K562 (cell line): ENCODE measurements around the gene PMM1. TPM values are rescaled to one million over a fixed set of nuclear protein-coding genes. Genes with fewer than 3 reads are reported as not detected.

Experiments used
- ATAC-seq: fragments of 200-7000 bp; cut with Tn5 transposase; 3 replicates; pipeline ENCODE4 v1.9.1; 2020; ENCODE audit warnings: moderate library complexity
- BruUV-seq: library from RNA; stranded (reverse); fragments of 400-500 nt; replicated peaks from 2 replicates; lab custom pipeline; 2021; lab: Mats Ljungman, UMichigan
- CTCF ChIA-PET: fragments of 300-600 bp; formaldehyde crosslinking; extraction: SDS; loops from one replicate; lab custom pipeline; 2021; ENCODE audit warnings: low intra/inter-chr PET ratio; lab: Yijun Ruan, JAX
- POLR2A ChIA-PET: fragments of 300-600, 350-650 bp; sonication (Branson Sonifier 250); formaldehyde crosslinking; extraction: SDS; loops from one replicate; lab custom pipeline; 2021; ENCODE audit warnings: antibody characterized with exemption, inconsistent platforms; lab: Yijun Ruan, JAX
- DNase-seq, 4 experiments: peaks; one replicate each; pipeline versions ENCODE4 v3.0.0 to v3.0.0-alpha.2; 2011 to 2018; ENCODE audit warnings: low spot score in 3 of 4, mixed read lengths in 3 of 4; ENCODE audit errors: extremely low read depth in 1 of 4
- FAIRE-seq: peaks from 2 replicates; lab custom pipeline; 2011; peaks lifted over from hg19 to GRCh38; lab: Jason Lieb, UNC
- H2AFZ ChIP-seq: 2 replicates; pipeline ENCODE4 v1.6.0; 2011; ENCODE audit warnings: low read depth, low read length, control low read depth, inconsistent platforms
- H3K27ac ChIP-seq: fragments of 200-600 bp; 3 replicates; pipeline ENCODE4 v1.8.0; 2011; ENCODE audit warnings: low read depth, mild to moderate bottlenecking, control low read depth, inconsistent platforms, low read length, moderate library complexity, mixed read lengths; ENCODE audit errors: extremely low read depth
- H3K27me3 ChIP-seq, 2 experiments: fragments of 300-600 bp in 1 of 2; 2 replicates in 1 of 2; 3 replicates in 1 of 2; pipeline versions ENCODE4 v1.6.0 to v1.8.0; 2011; ENCODE audit warnings: inconsistent platforms in 2 of 2, low read length in 2 of 2, mild to moderate bottlenecking in 1 of 2, mixed read lengths in 1 of 2, moderate library complexity in 1 of 2; ENCODE audit not compliant: control insufficient read depth in 2 of 2, insufficient read depth in 2 of 2
- H3K36me3 ChIP-seq: fragments of 300-600 bp; 3 replicates; pipeline ENCODE4 v1.8.0; 2011; ENCODE audit warnings: mild to moderate bottlenecking, low read length, inconsistent platforms; ENCODE audit not compliant: control insufficient read depth, insufficient read depth
- H3K4me1 ChIP-seq, 2 experiments: fragments of 200-600 bp in 1 of 2; replicated peaks in 1 of 2; 2 replicates in 1 of 2; 3 replicates in 1 of 2; pipeline versions ENCODE4 v1.5.1 to v1.8.0; 2011; ENCODE audit warnings: inconsistent platforms in 2 of 2, low read length in 2 of 2, mild to moderate bottlenecking in 1 of 2, mixed read lengths in 1 of 2, moderate library complexity in 1 of 2; ENCODE audit not compliant: control insufficient read depth in 2 of 2, insufficient read depth in 2 of 2
- H3K4me2 ChIP-seq: 2 replicates; pipeline ENCODE4 v1.6.1; 2011; ENCODE audit warnings: low read length, control low read depth, inconsistent platforms, mixed read lengths; ENCODE audit not compliant: insufficient read depth
- H3K4me3 ChIP-seq: fragments of 200-600 bp; sonication (generic), shearing (Covaris generic); 2 replicates; pipeline ENCODE4 v1.5.1; 2016; ENCODE audit warnings: control low read depth, inconsistent platforms
- H3K79me2 ChIP-seq: fragments of 200-600 bp; 3 replicates; pipeline ENCODE4 v1.8.0; 2011; ENCODE audit warnings: low read length, inconsistent platforms; ENCODE audit not compliant: control insufficient read depth, insufficient read depth
- H3K9ac ChIP-seq, 2 experiments: 2 replicates each; pipeline versions ENCODE4 v1.6.0 to v1.6.1; 2011; ENCODE audit warnings: low read depth in 2 of 2, low read length in 2 of 2, control low read depth in 1 of 2, inconsistent platforms in 1 of 2, mild to moderate bottlenecking in 1 of 2, mixed read lengths in 1 of 2; ENCODE audit not compliant: insufficient read depth in 1 of 2
- H3K9me1 ChIP-seq: one replicate; pipeline ENCODE4 v1.6.0; 2011; ENCODE audit warnings: inconsistent platforms, mild to moderate bottlenecking, low read length, moderate library complexity; ENCODE audit not compliant: control insufficient read depth, insufficient read depth
- H3K9me3 ChIP-seq: replicated peaks from 2 replicates; pipeline ENCODE4 v1.5.1; 2011; ENCODE audit warnings: low read depth, low read length, inconsistent platforms; ENCODE audit not compliant: control insufficient read depth, insufficient read depth
- H4K20me1 ChIP-seq: replicated peaks from 2 replicates; pipeline ENCODE4 v1.6.1; 2011; ENCODE audit warnings: low read length, inconsistent platforms, mixed read lengths; ENCODE audit not compliant: control insufficient read depth, insufficient read depth
- BACH1 ChIP-seq: fragments of 200-800 bp; sonication (Bioruptor generic); IDR thresholded peaks from 2 replicates; pipeline ENCODE4 v1.6.1; 2016; ENCODE audit warnings: missing genetic modification characterization, missing compliant biosample characterization
- FIP1L1 ChIP-seq: fragments of 200-400 bp; formaldehyde crosslinking; IDR thresholded peaks from 2 replicates; pipeline ENCODE4 v1.6.1; 2018; ENCODE audit warnings: mild to moderate bottlenecking, low read depth, low read length; ENCODE audit not compliant: poor library complexity, severe bottlenecking
- FOXJ2 ChIP-seq: fragments of 200-800 bp; sonication (Bioruptor generic); IDR thresholded peaks from 2 replicates; pipeline ENCODE4 v1.6.1; 2016; ENCODE audit warnings: missing genetic modification characterization, missing compliant biosample characterization
- GTF3C2 ChIP-seq: IDR thresholded peaks from 3 replicates; pipeline ENCODE4 v1.6.1; 2011; ENCODE audit warnings: borderline replicate concordance, mild to moderate bottlenecking, moderate library complexity; ENCODE audit not compliant: insufficient read length; ENCODE audit errors: extremely low read depth
- MCM5 ChIP-seq: fragments of 450-650 bp; IDR thresholded peaks from 2 replicates; pipeline ENCODE4 v1.6.1; 2016; ENCODE audit warnings: low read depth
- PHF8 ChIP-seq: fragments of 200-600 bp; sonication (generic); IDR thresholded peaks from 2 replicates; pipeline ENCODE4 v1.6.1; 2012; ENCODE audit warnings: mixed run types, mild to moderate bottlenecking, inconsistent platforms, low read length, moderate library complexity, borderline replicate concordance
- RAD21 ChIP-seq, 2 experiments: fragments of 250-450 bp in 1 of 2; fragments of 450-650 bp in 1 of 2; sonication (Bioruptor Pico) in 1 of 2; formaldehyde crosslinking in 1 of 2; IDR thresholded peaks in 1 of 2; conservative IDR thresholded peaks in 1 of 2; 2 replicates each; pipeline versions ENCODE4 v1.4.0 to v1.8.0; 2020 to 2022; ENCODE audit warnings: mild to moderate bottlenecking in 2 of 2, moderate library complexity in 1 of 2
- SMARCC2 ChIP-seq: fragments of 450-650 bp; IDR thresholded peaks from 2 replicates; pipeline ENCODE4 v1.6.1; 2017; ENCODE audit warnings: antibody characterized with exemption, moderate library complexity, mild to moderate bottlenecking, low read depth
- TAF15 ChIP-seq: fragments of 200-400 bp; formaldehyde crosslinking; IDR thresholded peaks from 2 replicates; pipeline ENCODE4 v1.6.1; 2017; ENCODE audit warnings: mild to moderate bottlenecking, low read depth, low read length, moderate library complexity
- TAF7 ChIP-seq: fragments of 450-650 bp; IDR thresholded peaks from 2 replicates; pipeline ENCODE4 v1.6.1; 2016; ENCODE audit warnings: missing genetic modification characterization, missing compliant biosample characterization
- ZNF586 ChIP-seq: fragments of 450-650 bp; formaldehyde crosslinking; conservative IDR thresholded peaks from 2 replicates; pipeline ENCODE4 v1.4.0; 2020; ENCODE audit warnings: mild to moderate bottlenecking, moderate library complexity
- WGBS: fragments of 100-300 bp; shearing (Covaris generic); methylation state at CpG from one replicate; pipeline ENCODE4 v1.1.6; 2016; ENCODE audit warnings: low coverage, mixed read lengths; ENCODE audit not compliant: insufficient coverage; ENCODE audit errors: missing lambda C conversion rate; 5-methylcytosine and 5-hydroxymethylcytosine counted together
- in situ Hi-C: fragments of 300-500 bp; cut with MboI; formaldehyde crosslinking; loops from 4 replicates; pipeline ENCODE4 v1.15.0; 2018; ENCODE audit warnings: inconsistent platforms, mixed read lengths
- intact Hi-C: fragments of 100-400 bp; cut with micrococcal nuclease; formaldehyde crosslinking; loops from 2 replicates; pipeline ENCODE4 v1.14.2; 2022
- polyA plus RNA-seq, 8 experiments: library from polyadenylated mRNA; depleted of rRNA in 4 of 8; stranded (reverse) in 5 of 8; unstranded in 3 of 8; fragments of >200 nt; fragmentation: Nextera tagmentation in 2 of 8; fragmentation: Illumina TruSeq in 1 of 8; extraction: Ambion mirVana in 2 of 8; extraction: Trizol in 1 of 8; gene quantifications; 2 replicates each; pipeline versions ENCODE4 v1.2.1 to v1.2.3, GENCODE V29; 2011 to 2014; ENCODE audit warnings: inconsistent platforms in 1 of 8, missing spikeins in 1 of 8
- total RNA-seq, 7 experiments: library from RNA; depleted of rRNA in 6 of 7; stranded (reverse); fragments of >200 nt in 6 of 7; fragmentation: Illumina TruSeq in 2 of 7; extraction: Trizol in 2 of 7; gene quantifications; 2 replicates each; pipeline versions ENCODE4 v1.2.1 to v1.2.3, GENCODE V29; 2011 to 2021; ENCODE audit warnings: low replicate concordance in 1 of 7
- TF ChIP-seq, protein P1 (sequence below): fragments of 450-650 bp; IDR thresholded peaks from one replicate; pipeline ENCODE4 v1.6.1; 2018; ENCODE audit warnings: mild to moderate bottlenecking, moderate library complexity; ENCODE audit not compliant: partially characterized antibody
- TF ChIP-seq, protein P2 (sequence below): fragments of 450-650 bp; formaldehyde crosslinking; IDR thresholded peaks from 2 replicates; pipeline ENCODE4 v1.4.0; 2020; ENCODE audit warnings: mild to moderate bottlenecking, moderate library complexity

Gene PMM1
- total and polyA plus RNA-seq, 9 of the 15 experiments (the other 6 are each of a cell fraction or from before 2014, with no cell fraction given) = 10.2 to 31.7 (median 20.3) TPM

GRCh38 chr22:41582694-41583093, 6.9 kb downstream of the PMM1 start:
- Histone ChIP-seq H3K9me3 (no peaks in the 10 kb centered on the region), H3K79me2 (no peaks in the 10 kb centered on the region; the same call in 2 of the 3 replicates), H3K4me3 (no peak overlapping the region), H3K4me1 (peaks cover under 1 to 8% of the 10 kb centered on the region in 2 experiments; a peak in 4 of 5 replicates), H4K20me1 (no peaks in the 10 kb centered on the region; the same call in 1 of the 2 replicates), H3K9me1 (no peaks in the 10 kb centered on the region), H3K27me3 (no peaks in the 10 kb centered on the region), H3K4me2 (no peak overlapping the region), H3K36me3 (peaks cover 15% of the 10 kb centered on the region; the same call in 2 of the 3 replicates), H3K9ac (no peak overlapping the region), H3K27ac (no peak overlapping the region), H2AFZ (no peak overlapping the region)
- CTCF ChIA-PET = no interaction called here
- no peak for ATAC-seq
- in situ Hi-C loops (no loop called here), intact Hi-C loops (no loop called here)
- BruUV-seq = no TSS peak
- FAIRE-seq = no peak
- POLR2A ChIA-PET = interaction anchor here (1.0 kb wide), 1 partner anchor 34 kb away, joined by 3 read pairs; no protein-coding TSS in a partner anchor
- DNase-seq = no peak
- WGBS = 82% methylated on average over 8 of the region's 8 CpGs
- TF ChIP-seq FIP1L1 (no peak), SMARCC2 (no peak), TAF7 (tag) (no peak), RAD21 (CRISPR knock-in tag; conservative IDR thresholded peaks at IDR 0.05 in 1 of 2, IDR thresholded peaks at IDR 0.05 in 1 of 2) (no peak), BACH1 (tag) (no peak), GTF3C2 (no peak), PHF8 (no peak), ZNF586 (no peak), FOXJ2 (tag) (no peak), TAF15 (no peak), MCM5 (no peak)
- TF ChIP-seq, protein P1, sequence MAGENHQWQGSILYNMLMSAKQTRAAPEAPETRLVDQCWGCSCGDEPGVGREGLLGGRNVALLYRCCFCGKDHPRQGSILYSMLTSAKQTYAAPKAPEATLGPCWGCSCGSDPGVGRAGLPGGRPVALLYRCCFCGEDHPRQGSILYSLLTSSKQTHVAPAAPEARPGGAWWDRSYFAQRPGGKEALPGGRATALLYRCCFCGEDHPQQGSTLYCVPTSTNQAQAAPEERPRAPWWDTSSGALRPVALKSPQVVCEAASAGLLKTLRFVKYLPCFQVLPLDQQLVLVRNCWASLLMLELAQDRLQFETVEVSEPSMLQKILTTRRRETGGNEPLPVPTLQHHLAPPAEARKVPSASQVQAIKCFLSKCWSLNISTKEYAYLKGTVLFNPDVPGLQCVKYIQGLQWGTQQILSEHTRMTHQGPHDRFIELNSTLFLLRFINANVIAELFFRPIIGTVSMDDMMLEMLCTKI = no peak
- TF ChIP-seq, protein P2, sequence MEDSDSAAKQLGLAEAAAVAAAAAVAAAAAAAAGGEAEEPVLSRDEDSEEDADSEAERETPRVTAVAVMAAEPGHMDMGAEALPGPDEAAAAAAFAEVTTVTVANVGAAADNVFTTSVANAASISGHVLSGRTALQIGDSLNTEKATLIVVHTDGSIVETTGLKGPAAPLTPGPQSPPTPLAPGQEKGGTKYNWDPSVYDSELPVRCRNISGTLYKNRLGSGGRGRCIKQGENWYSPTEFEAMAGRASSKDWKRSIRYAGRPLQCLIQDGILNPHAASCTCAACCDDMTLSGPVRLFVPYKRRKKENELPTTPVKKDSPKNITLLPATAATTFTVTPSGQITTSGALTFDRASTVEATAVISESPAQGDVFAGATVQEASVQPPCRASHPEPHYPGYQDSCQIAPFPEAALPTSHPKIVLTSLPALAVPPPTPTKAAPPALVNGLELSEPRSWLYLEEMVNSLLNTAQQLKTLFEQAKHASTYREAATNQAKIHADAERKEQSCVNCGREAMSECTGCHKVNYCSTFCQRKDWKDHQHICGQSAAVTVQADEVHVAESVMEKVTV (CRISPR knock-in tag) = no peak
